ENCODE results near the gene MAMDC2.
A peak's percentile ranks its signal among the peaks of the same experiment; 100 is the strongest.
"Not testable (repeated sequence)": the region's sequence is repeated elsewhere in the genome, so short reads cannot be mapped to it uniquely, and the experiment has no call there.

The MAMDC2 gene

GRCh38 chr9:70192707-70193106 lies 149.1 kb downstream of the MAMDC2 start:
- DNase-seq (ENCODE audit: low read depth, low spot score), result peak; percentile 4

- no peak for DNase-seq (ENCODE audit: low read depth, low spot score)
Observed at GRCh38 chr9:70195456-70195855, 151.8 kb downstream of the MAMDC2 start.

GRCh38 chr9:70197216-70198044 lies 153.8 kb downstream of the MAMDC2 start:
- no peak for DNase-seq (ENCODE audit: low read depth, low spot score)

GRCh38 chr9:70204743-70205142 lies 161.1 kb downstream of the MAMDC2 start:
- peak; percentile 22 for DNase-seq (ENCODE audit: low read depth, low spot score)

- peak; percentile 46 for DNase-seq (ENCODE audit: low read depth, low spot score)
Observed at GRCh38 chr9:70205366-70206020, 161.8 kb downstream of the MAMDC2 start.

GRCh38 chr9:70217029-70217428 lies 173.4 kb downstream of the MAMDC2 start:
- no peak for DNase-seq (ENCODE audit: low read depth, low spot score)

GRCh38 chr9:70218767-70219166 lies 175.1 kb downstream of the MAMDC2 start:
- no peak for DNase-seq (ENCODE audit: low read depth, low spot score)

GRCh38 chr9:70220216-70220615 lies 176.6 kb downstream of the MAMDC2 start:
- no peak for DNase-seq (ENCODE audit: low read depth, low spot score)

GRCh38 chr9:70222354-70222753 lies 178.7 kb downstream of the MAMDC2 start:
- DNase-seq (ENCODE audit: low read depth, low spot score), result no peak

GRCh38 chr9:70228118-70228517 lies 184.5 kb downstream of the MAMDC2 start:
- no peak for DNase-seq (ENCODE audit: low read depth, low spot score)

GRCh38 chr9:70228611-70229010 lies 185.0 kb downstream of the MAMDC2 start:
- no peak for DNase-seq (ENCODE audit: low read depth, low spot score)

GRCh38 chr9:70229026-70229425 lies 185.4 kb downstream of the MAMDC2 start:
- DNase-seq (ENCODE audit: low read depth, low spot score), result no peak

GRCh38 chr9:70229579-70229978 lies 185.9 kb downstream of the MAMDC2 start:
- DNase-seq (ENCODE audit: low read depth, low spot score), result no peak

GRCh38 chr9:70232476-70232875 lies 188.8 kb downstream of the MAMDC2 start:
- DNase-seq (ENCODE audit: low read depth, low spot score), result no peak

- not testable (repeated sequence) for DNase-seq (ENCODE audit: low read depth, low spot score)
Observed at GRCh38 chr9:70234208-70234607, 190.6 kb downstream of the MAMDC2 start.

- not testable (repeated sequence) for DNase-seq (ENCODE audit: low read depth, low spot score)
Observed at GRCh38 chr9:70245952-70246351, 202.3 kb downstream of the MAMDC2 start.

GRCh38 chr9:70250221-70250620 lies 206.6 kb downstream of the MAMDC2 start:
- no peak for DNase-seq (ENCODE audit: low read depth, low spot score)

GRCh38 chr9:70255486-70255885 lies 211.8 kb downstream of the MAMDC2 start:
- DNase-seq (ENCODE audit: low read depth, low spot score), result no peak

- DNase-seq (ENCODE audit: low read depth, low spot score), result peak; percentile 36
Observed at GRCh38 chr9:70256123-70256551, 212.5 kb downstream of the MAMDC2 start.

- DNase-seq (ENCODE audit: low read depth, low spot score), result no peak
Observed at GRCh38 chr9:70257502-70257901, 213.9 kb downstream of the MAMDC2 start.

- peak; percentile 73 for DNase-seq (ENCODE audit: low read depth, low spot score)
Observed at GRCh38 chr9:70257991-70258691, 214.5 kb downstream of the MAMDC2 start.
